MCF 10A (cell line): Measurements from ENCODE around the gene CCDC87. TPM values are rescaled to one million over a fixed set of nuclear protein-coding genes. Genes with fewer than 3 reads are reported as not detected.
A peak's percentile ranks its signal among the peaks of the same experiment; 100 is the strongest.

Experiments used
- BruUV-seq: library from RNA; stranded (reverse); fragments of 400-500 nt; replicated peaks from 2 replicates; lab custom pipeline; 2021; lab: Mats Ljungman, UMichigan
- CTCF ChIA-PET: fragments of 300-600 bp; sonication (Branson Sonifier 250); formaldehyde crosslinking; extraction: SDS; loops from one replicate; lab custom pipeline; 2021; ENCODE audit warnings: antibody characterized with exemption, inconsistent platforms; lab: Yijun Ruan, JAX
- POLR2A ChIA-PET: fragments of 300-600, 350-650 bp; sonication (Branson Sonifier 250); formaldehyde crosslinking; extraction: SDS; loops from one replicate; lab custom pipeline; 2020; ENCODE audit warnings: antibody characterized with exemption, inconsistent platforms; lab: Yijun Ruan, JAX
- DNase-seq: peaks from one replicate; pipeline ENCODE4 v3.0.0-alpha.2; 2018; ENCODE audit not compliant: unreplicated experiment
- H3K27ac Mint-ChIP-seq: one replicate; pipeline ENCODE4 v1.8.0; 2022; ENCODE audit warnings: mild to moderate bottlenecking, low read depth, mixed read lengths; ENCODE audit not compliant: unreplicated experiment
- H3K27me3 Mint-ChIP-seq: one replicate; pipeline ENCODE4 v1.8.0; 2022; ENCODE audit warnings: mixed read lengths; ENCODE audit not compliant: insufficient read depth, unreplicated experiment
- H3K36me3 Mint-ChIP-seq: one replicate; pipeline ENCODE4 v1.8.0; 2022; ENCODE audit warnings: mild to moderate bottlenecking, moderate library complexity, mixed read lengths; ENCODE audit not compliant: insufficient read depth, unreplicated experiment
- H3K4me1 Mint-ChIP-seq: one replicate; pipeline ENCODE4 v1.8.0; 2022; ENCODE audit warnings: mixed read lengths; ENCODE audit not compliant: insufficient read depth, unreplicated experiment
- H3K4me3 Mint-ChIP-seq: one replicate; pipeline ENCODE4 v1.8.0; 2022; ENCODE audit warnings: mild to moderate bottlenecking, moderate library complexity, mixed read lengths; ENCODE audit not compliant: unreplicated experiment
- H3K9me3 Mint-ChIP-seq: one replicate; pipeline ENCODE4 v1.8.0; 2022; ENCODE audit warnings: mixed read lengths; ENCODE audit not compliant: unreplicated experiment
- intact Hi-C: fragments of 100-400 bp; cut with micrococcal nuclease; formaldehyde crosslinking; loops from 2 replicates; pipeline ENCODE4 v1.14.1; 2022
- total RNA-seq: library from RNA; stranded (reverse); gene quantifications from 2 replicates; pipeline ENCODE4 v1.2.3, GENCODE V29; 2022
- TF ChIP-seq, protein P1 (sequence below): fragments of 200-600 bp; IDR thresholded peaks from one replicate; pipeline ENCODE4 v1.8.0; 2022; ENCODE audit warnings: antibody characterized with exemption, mild to moderate bottlenecking; ENCODE audit not compliant: unreplicated experiment

Gene CCDC87
- total RNA-seq, 1 experiment from 2014 or later: not detected

- peaks cover 96% of the 10 kb centered on the region for H3K36me3 Mint-ChIP-seq
These were observed 32.3 kb upstream of the CCDC87 start for GRCh38 chr11:66625041-66625751.

GRCh38 chr11:66624450-66624849, 31.6 kb upstream of the CCDC87 start:
- intact Hi-C loops: no loop called here
- Mint-ChIP-seq H3K27me3 (no peaks in the 10 kb centered on the region), H3K36me3 (peaks cover 96% of the 10 kb centered on the region), H3K9me3 (no peaks in the 10 kb centered on the region), H3K4me3 (no peak overlapping the region), H3K4me1 (peaks cover 9% of the 10 kb centered on the region), H3K27ac (no peak overlapping the region)
- TF ChIP-seq, protein P1, sequence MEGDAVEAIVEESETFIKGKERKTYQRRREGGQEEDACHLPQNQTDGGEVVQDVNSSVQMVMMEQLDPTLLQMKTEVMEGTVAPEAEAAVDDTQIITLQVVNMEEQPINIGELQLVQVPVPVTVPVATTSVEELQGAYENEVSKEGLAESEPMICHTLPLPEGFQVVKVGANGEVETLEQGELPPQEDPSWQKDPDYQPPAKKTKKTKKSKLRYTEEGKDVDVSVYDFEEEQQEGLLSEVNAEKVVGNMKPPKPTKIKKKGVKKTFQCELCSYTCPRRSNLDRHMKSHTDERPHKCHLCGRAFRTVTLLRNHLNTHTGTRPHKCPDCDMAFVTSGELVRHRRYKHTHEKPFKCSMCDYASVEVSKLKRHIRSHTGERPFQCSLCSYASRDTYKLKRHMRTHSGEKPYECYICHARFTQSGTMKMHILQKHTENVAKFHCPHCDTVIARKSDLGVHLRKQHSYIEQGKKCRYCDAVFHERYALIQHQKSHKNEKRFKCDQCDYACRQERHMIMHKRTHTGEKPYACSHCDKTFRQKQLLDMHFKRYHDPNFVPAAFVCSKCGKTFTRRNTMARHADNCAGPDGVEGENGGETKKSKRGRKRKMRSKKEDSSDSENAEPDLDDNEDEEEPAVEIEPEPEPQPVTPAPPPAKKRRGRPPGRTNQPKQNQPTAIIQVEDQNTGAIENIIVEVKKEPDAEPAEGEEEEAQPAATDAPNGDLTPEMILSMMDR: no peak
- no peak for DNase-seq
- CTCF ChIA-PET: interaction anchor here (0.6 kb wide), 1 partner anchor 78 kb away, joined by 3 read pairs; the partner anchor contains the start of gene ZDHHC24
- POLR2A ChIA-PET: interaction anchor here (1.0 to 21.3 kb wide), 2 partner anchors 8 to 13 kb away, joined by 5 to 420 read pairs; partner anchors contain the start of genes RBM14 and RBM4
- no TSS peak for BruUV-seq

More at GRCh38 chr11:66625041-66625751, 32.3 kb upstream of the CCDC87 start:
- Mint-ChIP-seq H3K4me3 (no peak overlapping the region), H3K4me1 (peaks cover 5% of the 10 kb centered on the region), H3K9me3 (no peaks in the 10 kb centered on the region), H3K27ac (no peak overlapping the region), H3K27me3 (no peaks in the 10 kb centered on the region)
- BruUV-seq: no TSS peak
- ChIA-PET CTCF (interaction anchor here (0.6 kb wide), 1 partner anchor 79 kb away, joined by 3 read pairs; the partner anchor contains the start of gene ZDHHC24), POLR2A (interaction anchor here (1.0 to 21.3 kb wide), 2 partner anchors 9 to 12 kb away, joined by 5 to 420 read pairs; partner anchors contain the start of genes RBM14 and RBM4)
- intact Hi-C loops: no loop called here
- no peak for DNase-seq
- TF ChIP-seq, protein P1: no peak

- Mint-ChIP-seq H3K4me1 (peaks cover 20% of the 10 kb centered on the region), H3K9me3 (no peaks in the 10 kb centered on the region), H3K36me3 (peaks cover 83% of the 10 kb centered on the region), H3K27me3 (no peaks in the 10 kb centered on the region), H3K27ac (peak overlapping the region; percentile 96), H3K4me3 (peak overlapping the region; percentile 86)
- intact Hi-C loops: loop anchor here (5.0 kb wide), 1 partner anchor 137 kb away; the partner anchor contains the start of gene DPP3
- no TSS peak for BruUV-seq
- TF ChIP-seq, protein P1: no peak
- POLR2A ChIA-PET: interaction anchor here (0.5 to 21.3 kb wide), 19 partner anchors 8 to 740 kb away, joined by 3 to 420 read pairs (median 4); partner anchors contain the start of genes ACTN3, BBS1, BRMS1 and CCDC87
- peak; percentile 83 for DNase-seq
- CTCF ChIA-PET: interaction anchor here (0.6 to 1.3 kb wide), 6 partner anchors 8 to 295 kb away, joined by 3 to 10 read pairs (median 3); partner anchors contain the start of gene RBM4B
These were observed 26.3 kb upstream of the CCDC87 start for GRCh38 chr11:66619080-66619554.
